Hepatocyte (in vitro differentiated cells): ENCODE results near the gene PPFIBP2. TPM values are rescaled to one million over a fixed set of nuclear protein-coding genes. Genes with fewer than 3 reads are reported as not detected.

ENCODE experiments used
- DNase-seq: peaks from one replicate; pipeline ENCODE4 v3.0.0-alpha.2; 2016; ENCODE audit warnings: low spot score
- H2AFZ ChIP-seq: fragments of 200-600 bp; sonication (generic); 2 replicates; pipeline ENCODE4 v1.6.0; 2016; ENCODE audit warnings: antibody characterized with exemption, mild to moderate bottlenecking
- H3K27ac ChIP-seq: fragments of 200-600 bp; sonication (generic); 2 replicates; pipeline ENCODE4 v1.5.1; 2016; ENCODE audit warnings: mild to moderate bottlenecking
- H3K27me3 ChIP-seq: fragments of 200-600 bp; sonication (generic); 2 replicates; pipeline ENCODE4 v1.6.1; 2016
- H3K36me3 ChIP-seq: fragments of 200-600 bp; sonication (generic); replicated peaks from 2 replicates; pipeline ENCODE4 v1.5.1; 2016; ENCODE audit warnings: low read depth; ENCODE audit not compliant: insufficient read depth
- H3K4me1 ChIP-seq: fragments of 200-600 bp; sonication (generic); 2 replicates; pipeline ENCODE4 v1.5.1; 2016; ENCODE audit warnings: mild to moderate bottlenecking, moderate library complexity; ENCODE audit not compliant: insufficient read depth
- H3K4me2 ChIP-seq: fragments of 200-600 bp; sonication (generic); 2 replicates; pipeline ENCODE4 v1.6.0; 2016
- H3K4me3 ChIP-seq: fragments of 200-600 bp; sonication (generic); 2 replicates; pipeline ENCODE4 v1.5.1; 2016; ENCODE audit warnings: mild to moderate bottlenecking
- H3K79me2 ChIP-seq: fragments of 200-600 bp; sonication (generic); 2 replicates; pipeline ENCODE4 v1.6.0; 2017; ENCODE audit warnings: mild to moderate bottlenecking
- H3K9me2 ChIP-seq: fragments of 200-600 bp; sonication (generic); replicated peaks from 2 replicates; pipeline ENCODE4 v1.6.0; 2017; ENCODE audit warnings: mild to moderate bottlenecking; ENCODE audit not compliant: insufficient read depth
- H3K9me3 ChIP-seq: fragments of 200-600 bp; sonication (generic); 2 replicates; pipeline ENCODE4 v1.5.1; 2016; ENCODE audit warnings: low read depth, mild to moderate bottlenecking
- H4K20me1 ChIP-seq: fragments of 200-600 bp; sonication (generic); 2 replicates; pipeline ENCODE4 v1.6.0; 2016; ENCODE audit warnings: mild to moderate bottlenecking; ENCODE audit not compliant: insufficient read depth, poor library complexity, severe bottlenecking
- CTCF ChIP-seq: fragments of 200-600 bp; sonication (generic); IDR thresholded peaks from 2 replicates; pipeline ENCODE4 v1.5.1; 2016; ENCODE audit warnings: antibody characterized with exemption, mild to moderate bottlenecking; ENCODE audit not compliant: poor library complexity
- EZH2 ChIP-seq: fragments of 200-600 bp; sonication (generic); IDR thresholded peaks from 2 replicates; pipeline ENCODE4 v1.6.1; 2016; ENCODE audit warnings: antibody characterized with exemption, mild to moderate bottlenecking, borderline replicate concordance
- EZH2phosphoT487 ChIP-seq: fragments of 200-600 bp; sonication (generic); IDR thresholded peaks from one replicate; pipeline ENCODE4 v1.6.1; 2018; ENCODE audit warnings: antibody characterized with exemption, mild to moderate bottlenecking, low read depth, moderate library complexity; ENCODE audit not compliant: unreplicated experiment, severe bottlenecking
- WGBS: methylation state at CpG from one replicate; pipeline ENCODE4 v1.1.6; 2016; ENCODE audit warnings: low lambda C conversion rate; ENCODE audit errors: missing lambda C conversion rate; 5-methylcytosine and 5-hydroxymethylcytosine counted together
- polyA plus RNA-seq: library from polyadenylated mRNA; unstranded; fragments of >200 nt; fragmentation: Nextera tagmentation; extraction: Ambion mirVana; gene quantifications from 2 replicates; pipeline ENCODE4 v1.2.1, GENCODE V29; 2016
- total RNA-seq: library from RNA; depleted of rRNA; stranded (reverse); fragments of >200 nt; gene quantifications from 2 replicates; pipeline ENCODE4 v1.2.3, GENCODE V29; 2014

The PPFIBP2 gene
- total and polyA plus RNA-seq, 2 experiments from 2014 or later: 33.9 to 55.8 TPM

DNA sequence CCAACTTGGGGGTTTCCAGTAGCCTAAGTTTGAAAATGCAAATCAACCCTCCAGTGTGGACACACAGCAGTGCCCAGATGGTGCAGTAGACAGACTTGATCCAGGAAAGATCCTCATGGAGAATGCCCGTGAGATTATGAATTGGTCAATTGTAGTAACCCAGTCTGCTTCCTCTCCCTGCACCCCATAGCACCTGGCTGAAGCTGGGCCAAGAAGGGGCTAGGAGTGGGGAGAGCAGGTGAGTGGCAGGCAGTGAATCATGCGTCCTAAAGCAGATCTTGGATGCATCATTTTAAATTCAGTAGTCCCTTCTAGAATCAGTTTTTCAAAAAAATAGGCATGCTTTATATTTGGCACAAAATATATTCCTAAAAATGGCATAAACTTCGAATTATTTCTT, 107.3 kb downstream of the PPFIBP2 start:
- Histone ChIP-seq H4K20me1 (no peaks in the 10 kb centered on the region), H3K9me2 (no peaks in the 10 kb centered on the region), H3K4me3 (no peak overlapping the region), H3K4me1 (no peaks in the 10 kb centered on the region), H3K27ac (no peak overlapping the region), H3K79me2 (peaks cover 30% of the 10 kb centered on the region), H3K4me2 (no peak overlapping the region), H3K27me3 (no peaks in the 10 kb centered on the region), H2AFZ (no peak overlapping the region), H3K9me3 (no peaks in the 10 kb centered on the region), H3K36me3 (no peaks in the 10 kb centered on the region)
- TF ChIP-seq EZH2phosphoT487 (no peak), CTCF (no peak), EZH2 (no peak)
- no peak for DNase-seq
- 86% methylated on average over 3 of the region's 3 CpGs for WGBS

- WGBS: 24% methylated on average over 1 of the region's 1 CpG
- H3K36me3 ChIP-seq: no peaks in the 10 kb centered on the region
- no peak for TF ChIP-seq EZH2
- no peak for TF ChIP-seq CTCF
- no peak for TF ChIP-seq EZH2phosphoT487
These were observed 107.8 kb downstream of the PPFIBP2 start for GRCh38 chr11:7621554-7621953.

GRCh38 chr11:7622721-7623120, 108.9 kb downstream of the PPFIBP2 start:
- Histone ChIP-seq H3K4me3 (no peak overlapping the region), H3K4me1 (no peaks in the 10 kb centered on the region), H4K20me1 (no peaks in the 10 kb centered on the region), H3K9me3 (no peaks in the 10 kb centered on the region), H3K36me3 (no peaks in the 10 kb centered on the region), H3K27me3 (no peaks in the 10 kb centered on the region), H2AFZ (no peak overlapping the region), H3K9me2 (no peaks in the 10 kb centered on the region), H3K27ac (no peak overlapping the region), H3K4me2 (no peak overlapping the region), H3K79me2 (peaks cover 16% of the 10 kb centered on the region)
- DNase-seq: no peak
- 77% methylated on average over 2 of the region's 2 CpGs for WGBS
- TF ChIP-seq EZH2phosphoT487: no peak
- no peak for TF ChIP-seq CTCF
- TF ChIP-seq EZH2: no peak

More at GRCh38 chr11:7621554-7621953, 107.8 kb downstream of the PPFIBP2 start:
- Histone ChIP-seq H3K9me3 (no peaks in the 10 kb centered on the region), H2AFZ (no peak overlapping the region), H3K79me2 (peaks cover 26% of the 10 kb centered on the region), H3K27me3 (no peaks in the 10 kb centered on the region), H3K4me3 (no peak overlapping the region), H4K20me1 (no peaks in the 10 kb centered on the region), H3K27ac (no peak overlapping the region), H3K4me1 (no peaks in the 10 kb centered on the region), H3K4me2 (no peak overlapping the region), H3K9me2 (no peaks in the 10 kb centered on the region)
- DNase-seq: no peak

GRCh38 chr11:7628660-7629059, 114.9 kb downstream of the PPFIBP2 start:
- Histone ChIP-seq H4K20me1 (no peaks in the 10 kb centered on the region), H3K4me3 (no peak overlapping the region), H3K27me3 (no peaks in the 10 kb centered on the region), H3K4me2 (no peak overlapping the region), H3K9me3 (no peaks in the 10 kb centered on the region), H3K36me3 (no peaks in the 10 kb centered on the region), H3K9me2 (no peaks in the 10 kb centered on the region), H3K27ac (no peak overlapping the region), H3K4me1 (peaks cover 5% of the 10 kb centered on the region), H2AFZ (no peak overlapping the region), H3K79me2 (no peaks in the 10 kb centered on the region)
- TF ChIP-seq EZH2: no peak
- TF ChIP-seq EZH2phosphoT487: no peak
- no peak for TF ChIP-seq CTCF
- 90% methylated on average over 3 of the region's 3 CpGs for WGBS
- no peak for DNase-seq
